Activated naive CD8-positive, alpha-beta T cell (primary cell): ENCODE results near the gene DNAJA1.

Experiments
- H3K27ac Mint-ChIP-seq: one replicate; pipeline ENCODE4 v1.8.0; 2021; ENCODE audit warnings: mixed read lengths
- H3K27me3 Mint-ChIP-seq: one replicate; pipeline ENCODE4 v1.8.0; 2021; ENCODE audit warnings: mixed read lengths
- H3K36me3 Mint-ChIP-seq: one replicate; pipeline ENCODE4 v1.8.0; 2021; ENCODE audit warnings: mixed read lengths
- H3K4me1 Mint-ChIP-seq: one replicate; pipeline ENCODE4 v1.8.0; 2021; ENCODE audit warnings: low read depth, mixed read lengths
- H3K4me3 Mint-ChIP-seq: one replicate; pipeline ENCODE4 v1.8.0; 2021; ENCODE audit warnings: mild to moderate bottlenecking, mixed read lengths
- H3K9me3 Mint-ChIP-seq: one replicate; pipeline ENCODE4 v1.8.0; 2021; ENCODE audit warnings: low read depth, mixed read lengths

DNAJA1 gene

DNA sequence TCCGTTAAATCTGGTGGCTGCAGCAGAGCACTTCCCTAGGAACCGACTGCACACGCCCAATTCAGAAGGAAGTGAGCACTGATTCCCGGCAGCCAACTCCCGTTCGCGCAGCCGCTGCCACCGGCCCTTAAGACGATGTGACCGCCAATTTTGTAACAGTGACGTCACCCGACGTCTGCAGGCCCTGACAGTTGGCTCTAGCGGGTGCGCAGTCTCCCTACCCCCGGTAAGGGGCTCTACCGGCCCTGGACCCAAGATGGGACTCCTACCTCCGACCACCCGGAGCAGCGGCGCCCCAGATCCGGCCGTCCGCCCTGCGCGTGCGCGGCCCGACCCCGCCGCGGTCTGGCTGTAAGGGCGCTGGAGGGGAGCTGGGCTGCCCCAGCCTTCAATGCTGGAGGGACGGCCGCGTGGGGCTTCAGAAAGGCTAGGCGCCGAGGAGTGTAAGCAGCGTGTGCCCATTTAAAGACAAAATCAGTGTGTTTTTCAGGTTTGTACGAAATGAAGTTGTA, 19.1 kb downstream of the DNAJA1 start:
- Mint-ChIP-seq H3K36me3 (peaks cover 8% of the 10 kb centered on the region), H3K4me1 (peaks cover 20% of the 10 kb centered on the region), H3K9me3 (no peaks in the 10 kb centered on the region), H3K4me3 (peak overlapping the region; percentile 83), H3K27ac (peak overlapping the region; percentile 12), H3K27me3 (no peaks in the 10 kb centered on the region)

- H3K36me3 Mint-ChIP-seq, result peaks cover 8% of the 10 kb centered on the region
- no peaks in the 10 kb centered on the region for H3K9me3 Mint-ChIP-seq
- peak overlapping the region; percentile 52 for H3K27ac Mint-ChIP-seq
- H3K4me1 Mint-ChIP-seq, result peaks cover 22% of the 10 kb centered on the region
- peak overlapping the region; percentile 83 for H3K4me3 Mint-ChIP-seq
- H3K27me3 Mint-ChIP-seq, result no peaks in the 10 kb centered on the region
These were observed 19.7 kb downstream of the DNAJA1 start for GRCh38 chr9:33044677-33045282.

DNA sequence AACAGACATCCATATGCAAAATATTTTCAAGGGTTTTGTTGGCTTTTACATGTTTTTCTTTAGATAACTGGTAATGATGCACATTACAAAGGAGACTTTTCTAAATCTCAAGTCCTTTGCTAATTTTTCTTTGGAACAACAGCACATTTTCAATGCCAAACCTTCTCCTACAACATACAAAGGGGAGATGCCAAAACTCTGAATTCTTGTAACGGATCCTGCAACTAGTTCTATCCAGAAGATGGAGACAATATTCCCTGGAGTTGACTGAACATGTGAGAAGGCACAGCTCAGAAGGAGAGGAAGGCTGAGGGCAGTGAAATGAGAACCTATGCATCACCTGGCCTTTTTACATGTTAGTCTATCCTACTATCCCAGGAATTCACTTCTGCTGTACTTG, 21.0 kb downstream of the DNAJA1 start:
- Mint-ChIP-seq H3K4me3 (peak overlapping the region; percentile 30), H3K9me3 (no peaks in the 10 kb centered on the region), H3K27me3 (no peaks in the 10 kb centered on the region), H3K36me3 (peaks cover 11% of the 10 kb centered on the region), H3K27ac (no peak overlapping the region), H3K4me1 (peaks cover 26% of the 10 kb centered on the region)

GRCh38 chr9:33048054-33048465, 23.0 kb downstream of the DNAJA1 start:
- peaks cover 16% of the 10 kb centered on the region for H3K36me3 Mint-ChIP-seq
- H3K27ac Mint-ChIP-seq, result peak overlapping the region; percentile 2
- no peaks in the 10 kb centered on the region for H3K27me3 Mint-ChIP-seq
- peaks cover 26% of the 10 kb centered on the region for H3K4me1 Mint-ChIP-seq
- no peaks in the 10 kb centered on the region for H3K9me3 Mint-ChIP-seq
- no peak overlapping the region for H3K4me3 Mint-ChIP-seq

DNA sequence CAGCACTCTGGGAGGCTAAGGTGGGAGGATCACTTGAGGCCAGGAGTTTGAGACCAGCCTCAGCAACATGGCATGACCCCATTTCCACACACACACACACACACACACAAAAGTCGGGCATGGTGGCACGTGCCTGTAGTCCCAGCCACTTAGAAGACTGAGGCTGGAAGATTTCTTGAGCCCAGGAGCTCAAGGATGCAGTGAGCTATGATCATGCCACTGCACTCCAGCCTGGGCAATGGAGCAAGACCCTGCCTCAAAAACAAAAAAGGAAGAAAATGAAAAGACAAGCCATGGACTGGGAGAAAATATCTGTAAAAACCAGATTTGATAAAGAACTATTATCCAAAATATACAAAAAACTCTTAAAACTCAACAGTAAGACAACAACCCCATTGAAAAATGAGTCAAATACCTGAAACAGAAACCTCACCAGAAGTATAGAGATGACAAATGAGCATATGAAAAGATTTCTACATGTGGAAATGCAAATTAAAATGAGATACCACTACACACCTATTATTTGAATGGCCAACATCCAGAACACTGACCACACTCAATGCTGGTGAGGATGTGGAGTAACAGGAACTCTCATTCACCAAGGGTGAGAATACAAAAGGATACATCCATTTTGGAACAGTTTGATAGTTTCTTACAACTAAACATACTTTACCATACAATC, 24.7 kb downstream of the DNAJA1 start:
- Mint-ChIP-seq H3K36me3 (peaks cover 16% of the 10 kb centered on the region), H3K27ac (peak overlapping the region; percentile 18), H3K27me3 (no peaks in the 10 kb centered on the region)

DNA sequence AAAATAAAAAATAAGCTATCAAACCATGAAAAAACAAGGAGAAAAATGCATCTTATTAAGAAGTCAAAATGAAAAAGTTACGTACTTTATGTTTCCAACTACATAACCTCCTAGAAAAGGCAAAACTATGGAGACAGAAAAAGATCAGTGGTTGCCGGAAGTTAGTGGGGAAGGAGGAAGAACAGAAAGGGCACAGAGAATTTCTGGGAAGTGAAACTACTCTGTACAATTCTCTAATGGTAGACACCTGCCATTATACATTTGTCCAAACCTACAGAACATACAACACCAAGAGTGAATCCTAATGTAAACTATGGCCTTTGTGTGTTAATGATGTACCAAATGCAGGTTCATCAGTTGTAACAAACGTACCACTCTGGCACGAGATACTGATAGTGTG, 26.1 kb downstream of the DNAJA1 start:
- peaks cover 11% of the 10 kb centered on the region for H3K36me3 Mint-ChIP-seq
- H3K27me3 Mint-ChIP-seq, result no peaks in the 10 kb centered on the region
- H3K4me1 Mint-ChIP-seq, result peaks cover 8% of the 10 kb centered on the region
- H3K9me3 Mint-ChIP-seq, result no peaks in the 10 kb centered on the region
- H3K4me3 Mint-ChIP-seq, result no peak overlapping the region
- H3K27ac Mint-ChIP-seq, result no peak overlapping the region

More for the DNA sequence above, 24.7 kb downstream of the DNAJA1 start:
- Mint-ChIP-seq H3K4me1 (peaks cover 14% of the 10 kb centered on the region), H3K4me3 (no peak overlapping the region), H3K9me3 (no peaks in the 10 kb centered on the region)

DNA sequence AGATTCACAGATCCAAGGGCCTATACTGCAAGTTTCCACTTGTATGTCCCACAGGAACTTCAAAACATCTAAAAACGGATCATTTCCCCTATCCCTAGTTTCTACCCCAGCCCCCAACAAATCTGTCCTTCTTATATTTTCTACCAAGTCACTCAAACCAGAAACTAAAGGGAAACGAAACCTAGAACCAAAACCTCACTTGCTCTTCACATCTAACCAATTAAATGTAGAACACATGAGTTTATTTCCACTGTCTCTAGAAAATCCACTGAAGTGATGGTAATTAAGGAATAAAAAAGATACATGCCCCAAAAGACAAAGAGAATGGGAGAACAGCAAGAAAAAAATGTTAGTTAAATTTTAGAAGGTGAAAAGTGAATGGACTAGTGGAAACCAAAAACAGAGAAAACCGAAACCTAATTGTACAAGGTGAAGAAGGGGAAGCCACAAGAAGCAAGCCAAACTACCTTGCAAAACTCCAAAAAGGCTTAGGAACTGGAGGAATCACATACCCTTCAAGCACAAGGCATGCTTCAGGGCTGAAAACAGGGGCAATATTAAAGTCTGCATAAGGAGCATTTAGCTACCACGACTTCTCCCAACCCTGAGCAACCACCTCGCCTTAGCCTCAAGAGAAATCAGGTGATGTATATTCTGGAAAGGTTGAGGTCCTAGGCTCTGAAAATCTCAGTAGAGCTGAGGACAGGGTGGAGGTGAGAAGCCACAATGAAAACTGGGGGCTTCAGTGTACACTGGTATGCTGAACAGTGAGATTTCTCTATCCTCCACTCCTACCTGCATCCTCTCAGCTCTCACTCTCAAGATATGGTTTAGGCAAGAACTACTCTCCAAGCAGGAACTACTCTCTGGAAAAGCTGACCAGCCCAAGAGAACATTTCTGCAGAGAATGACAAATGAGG, 40.3 kb downstream of the DNAJA1 start:
- H3K9me3 Mint-ChIP-seq, result no peaks in the 10 kb centered on the region
- H3K27ac Mint-ChIP-seq, result peak overlapping the region; percentile 67
- no peak overlapping the region for H3K4me3 Mint-ChIP-seq
- no peaks in the 10 kb centered on the region for H3K27me3 Mint-ChIP-seq
- peaks cover 15% of the 10 kb centered on the region for H3K36me3 Mint-ChIP-seq
- peaks cover 10% of the 10 kb centered on the region for H3K4me1 Mint-ChIP-seq

DNA sequence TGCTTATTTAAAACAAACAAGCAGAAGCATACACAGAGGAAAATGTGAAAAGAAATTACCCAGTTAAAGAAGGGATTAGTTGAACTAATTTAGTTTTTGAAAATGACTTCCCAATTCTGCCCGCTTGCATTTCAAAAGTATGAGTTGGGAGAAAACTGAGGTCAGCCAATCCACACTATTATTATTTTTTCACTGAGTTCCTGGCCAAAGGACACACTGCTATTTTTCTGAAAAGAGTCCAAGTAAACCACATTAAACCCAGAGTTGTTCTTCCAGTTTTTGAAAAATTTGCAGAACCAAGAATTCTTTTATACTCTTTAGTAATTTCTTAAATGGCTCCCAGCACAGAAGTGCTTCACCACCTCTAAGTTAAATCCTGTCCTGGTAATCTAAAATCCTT, 43.9 kb downstream of the DNAJA1 start:
- Mint-ChIP-seq H3K27ac (no peak overlapping the region), H3K4me1 (peaks cover 36% of the 10 kb centered on the region), H3K4me3 (no peak overlapping the region), H3K9me3 (no peaks in the 10 kb centered on the region), H3K27me3 (no peaks in the 10 kb centered on the region), H3K36me3 (peaks cover 19% of the 10 kb centered on the region)

- peak within 1 kb of the TSS; percentile 95 for H3K27ac Mint-ChIP-seq
- H3K36me3 Mint-ChIP-seq, result peaks cover 6% of the 10 kb centered on the region
- H3K27me3 Mint-ChIP-seq, result no peaks in the 10 kb centered on the region
- peak within 1 kb of the TSS; percentile 95 for H3K4me3 Mint-ChIP-seq
- no peaks in the 10 kb centered on the region for H3K9me3 Mint-ChIP-seq
- peaks cover 40% of the 10 kb centered on the region for H3K4me1 Mint-ChIP-seq
These were observed 51.3 kb downstream of the DNAJA1 start, which contains the start of gene SMU1 for GRCh38 chr9:33076046-33077004. TSS of gene SMU1 (minus strand) at chr9:33076674. CDS start at chr9:33076608, 66 bp downstream.

- H3K4me1 Mint-ChIP-seq, result peaks cover 16% of the 10 kb centered on the region
- no peak overlapping the region for H3K27ac Mint-ChIP-seq
- no peaks in the 10 kb centered on the region for H3K9me3 Mint-ChIP-seq
- no peaks in the 10 kb centered on the region for H3K36me3 Mint-ChIP-seq
- H3K4me3 Mint-ChIP-seq, result no peak overlapping the region
- no peaks in the 10 kb centered on the region for H3K27me3 Mint-ChIP-seq
These were observed 55.5 kb downstream of the DNAJA1 start for GRCh38 chr9:33080534-33080933.

GRCh38 chr9:33081128-33081851, 56.2 kb downstream of the DNAJA1 start:
- no peaks in the 10 kb centered on the region for H3K27me3 Mint-ChIP-seq
- H3K9me3 Mint-ChIP-seq, result no peaks in the 10 kb centered on the region
- no peak overlapping the region for H3K4me3 Mint-ChIP-seq
- H3K4me1 Mint-ChIP-seq, result peaks cover 13% of the 10 kb centered on the region
- no peak overlapping the region for H3K27ac Mint-ChIP-seq
- H3K36me3 Mint-ChIP-seq, result no peaks in the 10 kb centered on the region

- Mint-ChIP-seq H3K27me3 (no peaks in the 10 kb centered on the region), H3K4me3 (peak overlapping the region; percentile 36), H3K27ac (peak overlapping the region; percentile 83), H3K4me1 (peaks cover 8% of the 10 kb centered on the region), H3K36me3 (no peaks in the 10 kb centered on the region), H3K9me3 (no peaks in the 10 kb centered on the region)
These were observed 57.1 kb downstream of the DNAJA1 start for GRCh38 chr9:33082128-33082527.

- no peaks in the 10 kb centered on the region for H3K36me3 Mint-ChIP-seq
- H3K9me3 Mint-ChIP-seq, result no peaks in the 10 kb centered on the region
- peaks cover 6% of the 10 kb centered on the region for H3K4me1 Mint-ChIP-seq
- peak overlapping the region; percentile 83 for H3K27ac Mint-ChIP-seq
- peak overlapping the region; percentile 36 for H3K4me3 Mint-ChIP-seq
- H3K27me3 Mint-ChIP-seq, result no peaks in the 10 kb centered on the region
These were observed 57.7 kb downstream of the DNAJA1 start for GRCh38 chr9:33082538-33083326.
